PC-9 (cell line): ENCODE data around the gene PITPNM3. TPM values are rescaled to one million over a fixed set of nuclear protein-coding genes. Genes with fewer than 3 reads are reported as not detected.

Experiments used
- BruUV-seq: library from RNA; stranded (reverse); fragments of 400-500 nt; replicated peaks from 2 replicates; lab custom pipeline; 2021; lab: Mats Ljungman, UMichigan
- CTCF ChIA-PET: fragments of 300-600 bp; sonication (Branson Sonifier 250); formaldehyde crosslinking; loops from one replicate; lab custom pipeline; 2022; ENCODE audit warnings: antibody characterized with exemption; lab: Charles Lee
- POLR2A ChIA-PET: fragments of 300-600 bp; sonication (Branson Sonifier 250); formaldehyde crosslinking; loops from one replicate; lab custom pipeline; 2022; ENCODE audit warnings: antibody characterized with exemption; ENCODE audit not compliant: unreplicated experiment; lab: Charles Lee
- DNase-seq, 2 experiments: peaks; one replicate each; pipeline versions ENCODE4 v3.0.0 to v3.0.0-alpha.2; 2015 to 2022; ENCODE audit warnings: mixed read lengths in 1 of 2
- H2AFZ ChIP-seq: fragments of 200-600 bp; sonication (generic); 2 replicates; pipeline ENCODE4 v1.8.1; 2017; ENCODE audit warnings: antibody characterized with exemption
- H3F3A ChIP-seq: fragments of 200-600 bp; sonication (generic); 2 replicates; pipeline ENCODE4 v1.8.1; 2017; ENCODE audit warnings: antibody characterized with exemption, mild to moderate bottlenecking, low read depth; ENCODE audit not compliant: insufficient read depth
- H3K27ac ChIP-seq: fragments of 200-600 bp; sonication (generic); 2 replicates; pipeline ENCODE4 v1.6.1; 2016; ENCODE audit warnings: mixed run types
- H3K27me3 ChIP-seq: fragments of 200-600 bp; sonication (generic); 2 replicates; pipeline ENCODE4 v1.6.1; 2016; ENCODE audit warnings: low read depth, mixed run types; ENCODE audit not compliant: insufficient read depth
- H3K36me3 ChIP-seq: fragments of 200-600 bp; sonication (generic); 2 replicates; pipeline ENCODE4 v1.6.1; 2016; ENCODE audit warnings: low read depth, mixed run types
- H3K4me1 ChIP-seq: fragments of 200-600 bp; sonication (generic); replicated peaks from 2 replicates; pipeline ENCODE4 v1.6.1; 2016; ENCODE audit warnings: mixed run types; ENCODE audit not compliant: insufficient read depth
- H3K4me2 ChIP-seq: fragments of 200-600 bp; sonication (generic); 2 replicates; pipeline ENCODE4 v1.6.1; 2017; ENCODE audit warnings: mixed run types
- H3K4me3 ChIP-seq: fragments of 200-600 bp; sonication (generic); 2 replicates; pipeline ENCODE4 v1.6.1; 2016; ENCODE audit warnings: mixed run types
- H3K79me2 ChIP-seq: fragments of 200-600 bp; sonication (generic); 2 replicates; pipeline ENCODE4 v1.6.1; 2017; ENCODE audit warnings: low read depth, mixed run types
- H3K9me2 ChIP-seq: fragments of 200-600 bp; sonication (generic); 2 replicates; pipeline ENCODE4 v1.8.1; 2017; ENCODE audit warnings: mild to moderate bottlenecking; ENCODE audit not compliant: insufficient read depth
- H3K9me3 ChIP-seq: fragments of 200-600 bp; sonication (generic); 2 replicates; pipeline ENCODE4 v1.8.1; 2016; ENCODE audit warnings: low read depth; ENCODE audit not compliant: insufficient read depth
- H4K20me1 ChIP-seq: fragments of 200-600 bp; sonication (generic); 2 replicates; pipeline ENCODE4 v1.8.1; 2017; ENCODE audit not compliant: insufficient read depth
- CTCF ChIP-seq: fragments of 200-600 bp; sonication (generic); conservative IDR thresholded peaks from 2 replicates; pipeline ENCODE4 v1.6.1; 2017; ENCODE audit warnings: mixed run types, antibody characterized with exemption, mild to moderate bottlenecking, moderate library complexity
- EZH2 ChIP-seq: fragments of 200-600 bp; sonication (generic); IDR thresholded peaks from 2 replicates; pipeline ENCODE4 v1.8.0; 2017; ENCODE audit warnings: antibody characterized with exemption, low read depth
- intact Hi-C: fragments of 100-400 bp; cut with micrococcal nuclease; formaldehyde crosslinking; loops from one replicate; pipeline ENCODE4 v1.10.0; 2022; ENCODE audit not compliant: unreplicated experiment
- total RNA-seq: library from RNA; stranded (reverse); gene quantifications from 2 replicates; pipeline ENCODE4 v1.2.3, GENCODE V29; 2021

The PITPNM3 gene
- total RNA-seq, 1 experiment from 2014 or later, result 16.9 TPM

DNA sequence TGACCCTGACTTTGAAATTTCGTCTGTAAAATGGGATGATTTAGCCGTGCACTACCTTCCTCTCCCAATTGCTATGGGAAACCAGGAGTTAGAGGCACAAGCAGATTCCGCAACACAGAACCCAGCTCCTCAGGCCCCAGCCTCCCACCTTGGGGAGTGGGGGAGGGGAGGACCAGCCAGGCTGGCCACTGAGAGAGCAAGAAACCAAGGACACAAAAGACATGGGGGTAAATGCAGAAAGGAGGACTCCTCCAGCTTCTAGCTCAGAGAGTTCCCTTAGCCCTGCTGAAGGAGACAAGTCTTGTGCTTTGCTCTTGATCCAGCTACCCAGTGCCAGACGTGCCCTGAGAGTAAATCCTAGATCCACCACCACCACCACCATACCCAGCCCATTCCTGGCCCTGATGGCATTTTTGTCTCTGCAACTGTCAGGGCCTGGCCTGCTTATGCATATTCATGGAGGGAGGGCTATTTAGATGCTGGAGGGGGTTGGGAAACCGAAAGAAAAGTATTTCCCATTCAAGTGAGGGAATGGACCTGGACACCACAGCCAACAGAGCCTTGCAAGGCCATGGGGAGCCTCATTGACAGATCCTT is 25.9 kb downstream of the PITPNM3 start:
- Histone ChIP-seq H3K4me1 (peaks cover 1% of the 10 kb centered on the region), H3F3A (no peaks in the 10 kb centered on the region), H3K36me3 (no peaks in the 10 kb centered on the region), H3K79me2 (no peaks in the 10 kb centered on the region), H2AFZ (no peak overlapping the region), H3K27ac (no peak overlapping the region), H4K20me1 (no peaks in the 10 kb centered on the region), H3K9me2 (no peaks in the 10 kb centered on the region), H3K4me3 (no peak overlapping the region), H3K27me3 (no peaks in the 10 kb centered on the region), H3K9me3 (no peaks in the 10 kb centered on the region), H3K4me2 (no peak overlapping the region)
- CTCF ChIA-PET, result no interaction called here
- BruUV-seq, result no TSS peak
- TF ChIP-seq EZH2 (no peak), CTCF (no peak)
- POLR2A ChIA-PET, result no interaction called here
- intact Hi-C loops, result no loop called here
- no peak for DNase-seq

DNA sequence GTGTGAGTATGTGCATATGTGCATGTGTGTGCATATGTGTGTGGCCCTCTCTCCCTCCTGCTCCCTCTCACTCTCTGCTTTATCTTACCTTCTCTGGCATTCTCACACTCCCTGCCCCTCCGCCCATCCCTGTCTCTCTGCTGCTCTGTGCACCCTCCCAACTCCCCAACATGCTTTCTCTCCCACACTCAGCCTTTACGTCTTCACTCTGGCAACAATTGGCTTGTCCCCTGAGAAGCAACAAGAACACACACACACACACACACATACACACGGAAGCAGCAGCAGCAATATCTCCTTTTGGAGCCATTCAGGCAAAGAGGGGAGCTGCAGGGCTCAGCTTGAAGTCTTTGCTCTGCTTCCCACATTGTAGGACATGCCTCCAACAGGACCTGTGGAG is 27.8 kb downstream of the PITPNM3 start:
- no TSS peak for BruUV-seq
- Histone ChIP-seq H3F3A (peaks cover 16% of the 10 kb centered on the region), H3K27me3 (no peaks in the 10 kb centered on the region), H3K36me3 (no peaks in the 10 kb centered on the region), H3K4me3 (no peak overlapping the region), H3K9me2 (no peaks in the 10 kb centered on the region), H4K20me1 (no peaks in the 10 kb centered on the region), H3K4me2 (no peak overlapping the region), H3K4me1 (peaks cover 20% of the 10 kb centered on the region), H3K9me3 (no peaks in the 10 kb centered on the region), H3K27ac (no peak overlapping the region), H2AFZ (no peak overlapping the region), H3K79me2 (no peaks in the 10 kb centered on the region)
- intact Hi-C loops, result no loop called here
- TF ChIP-seq EZH2, result no peak
- no peak for TF ChIP-seq CTCF
- ChIA-PET CTCF (no interaction called here), POLR2A (no interaction called here)
- no peak for DNase-seq

DNA sequence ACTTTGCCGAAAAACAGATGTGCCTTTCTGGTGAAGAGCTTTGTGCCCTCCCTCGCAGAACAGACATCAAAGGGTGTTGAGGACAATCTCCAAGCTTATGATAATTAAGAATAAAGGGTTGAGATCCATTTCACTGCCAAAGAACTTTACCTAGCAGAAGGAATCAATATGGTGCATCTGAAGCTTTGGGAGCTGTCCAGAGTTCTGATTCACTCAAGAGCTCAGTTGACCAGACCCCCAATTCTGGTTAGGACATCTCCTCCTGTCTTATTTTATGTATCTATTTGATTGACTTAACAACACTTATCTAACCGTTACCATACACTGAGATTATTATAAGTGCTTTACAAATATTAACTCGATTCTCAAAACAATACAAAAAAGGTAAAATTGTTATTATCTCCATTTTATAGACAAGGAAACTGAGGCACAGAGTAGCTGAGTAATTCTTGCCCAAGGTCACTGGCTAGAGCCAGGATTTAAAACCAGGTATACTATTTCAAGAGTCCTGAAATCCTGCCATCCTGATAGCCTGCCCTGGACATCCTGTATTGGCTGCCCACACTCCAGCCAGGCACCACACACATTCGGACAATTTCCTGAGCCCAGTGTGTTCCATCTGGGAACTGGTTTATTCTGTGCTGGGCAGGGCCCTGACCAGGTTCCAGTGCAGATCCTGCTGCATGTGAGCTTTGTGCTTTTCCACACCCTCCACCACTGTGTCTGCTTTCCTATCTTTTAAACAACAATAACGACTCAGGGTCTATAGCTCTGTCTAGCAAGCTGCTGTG is 29.8 kb downstream of the PITPNM3 start:
- no peaks in the 10 kb centered on the region for H4K20me1 ChIP-seq
- peaks cover 29% of the 10 kb centered on the region for H3F3A ChIP-seq
- no TSS peak for BruUV-seq
- POLR2A ChIA-PET, result no interaction called here
- no peak overlapping the region for H2AFZ ChIP-seq
- intact Hi-C loops, result no loop called here
- H3K27ac ChIP-seq, result no peak overlapping the region
- no peak overlapping the region for H3K4me2 ChIP-seq
- H3K4me3 ChIP-seq, result no peak overlapping the region
- no peak for TF ChIP-seq EZH2
- TF ChIP-seq CTCF, result no peak
- H3K79me2 ChIP-seq, result no peaks in the 10 kb centered on the region
- CTCF ChIA-PET, result no interaction called here
- peaks cover 40% of the 10 kb centered on the region for H3K4me1 ChIP-seq
- H3K9me3 ChIP-seq, result no peaks in the 10 kb centered on the region
- no peaks in the 10 kb centered on the region for H3K36me3 ChIP-seq
- H3K27me3 ChIP-seq, result no peaks in the 10 kb centered on the region
- DNase-seq, result no peak
- H3K9me2 ChIP-seq, result no peaks in the 10 kb centered on the region
